Sigmoid colon (tissue), 4 donors: ENCODE results near the gene PPM1G.

ENCODE experiments used
- CTCF ChIP-seq, 4 experiments: fragments of 450-650 bp in 3 of 4; fragments of 200-600 bp in 1 of 4; IDR thresholded peaks; one replicate each; pipeline ENCODE4 v1.5.1; 2016 to 2019; ENCODE audit warnings: antibody characterized with exemption in 4 of 4, mild to moderate bottlenecking in 3 of 4, moderate library complexity in 2 of 4
- POLR2A ChIP-seq, 2 donors: fragments of 450-650 bp; IDR thresholded peaks; one replicate each; pipeline ENCODE4 v1.6.1; 2016; ENCODE audit warnings: antibody characterized with exemption in 2 of 2, mild to moderate bottlenecking in 2 of 2, moderate library complexity in 2 of 2
- POLR2AphosphoS5 ChIP-seq, 4 donors: sonication (generic); formaldehyde crosslinking; IDR thresholded peaks; one replicate each; pipeline ENCODE4 v1.6.1; 2017; ENCODE audit warnings: antibody characterized with exemption in 4 of 4

GRCh38 chr2:27421660-27422250 is 12.4 kb upstream of the PPM1G start:
- TF ChIP-seq CTCF (IDR thresholded peaks at IDR 0.05) = no peak
- no peak for TF ChIP-seq POLR2A (IDR thresholded peaks at IDR 0.05)
- no peak for TF ChIP-seq POLR2AphosphoS5 (IDR thresholded peaks at IDR 0.05)
